ENCODE data around the gene DGKB.

DNA sequence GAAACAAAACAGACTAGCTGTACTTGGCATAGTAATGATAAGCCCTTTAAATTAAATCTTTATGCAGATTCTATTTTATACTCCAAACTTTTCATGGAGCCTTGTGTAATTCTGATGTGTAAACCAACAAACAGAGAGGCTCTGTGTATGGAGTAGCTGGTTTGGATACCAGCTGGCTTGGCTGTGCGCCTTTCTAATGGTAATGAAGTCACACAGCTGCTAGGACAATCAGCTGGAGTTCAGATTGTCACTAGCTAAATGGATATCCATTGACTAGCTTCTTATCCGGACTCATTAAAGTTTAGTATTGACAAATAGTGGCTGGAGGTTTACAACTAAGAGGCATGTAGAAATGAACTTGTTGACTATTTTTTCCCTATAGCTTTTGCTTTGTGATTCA, 398.4 kb downstream of the DGKB start:
- no peak for TF ChIP-seq GATA3 (IDR thresholded peaks at IDR 0.05; ENCODE audit: low read depth, low read length)
- no peak for TF ChIP-seq GATA2 (IDR thresholded peaks at IDR 0.05; ENCODE audit: low read depth, low read length)
